HuH-7 (cell line): Measurements from ENCODE around the gene NBPF1.
"Not testable (repeated sequence)": the region's sequence is repeated elsewhere in the genome, so short reads cannot be mapped to it uniquely, and the experiment has no call there.

Experiments used
- DNase-seq: peaks from one replicate; pipeline ENCODE4 v3.0.0; 2011; ENCODE audit warnings: low spot score

NBPF1 gene

GRCh38 chr1:16621681-16622315 lies 8.4 kb upstream of the NBPF1 start:
- DNase-seq, result not testable (repeated sequence)

DNA sequence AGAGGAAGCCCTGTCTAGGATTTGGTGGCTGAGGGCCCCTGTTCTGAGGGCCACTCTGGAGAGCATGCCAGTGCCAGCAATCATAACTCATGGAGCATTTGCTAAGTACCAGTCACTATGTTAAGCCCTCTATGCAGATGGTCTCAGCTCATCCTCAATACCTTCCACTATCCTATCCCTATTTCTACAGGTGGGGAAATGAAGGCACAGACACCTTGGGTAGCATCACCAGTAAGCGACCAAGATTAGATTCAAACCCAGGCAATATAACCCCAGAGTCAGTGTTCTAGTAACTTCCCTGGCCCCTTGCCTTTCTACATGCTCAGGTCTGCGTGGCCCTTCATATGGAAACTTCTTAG lies 7.9 kb upstream of the NBPF1 start:
- no peak for DNase-seq

DNA sequence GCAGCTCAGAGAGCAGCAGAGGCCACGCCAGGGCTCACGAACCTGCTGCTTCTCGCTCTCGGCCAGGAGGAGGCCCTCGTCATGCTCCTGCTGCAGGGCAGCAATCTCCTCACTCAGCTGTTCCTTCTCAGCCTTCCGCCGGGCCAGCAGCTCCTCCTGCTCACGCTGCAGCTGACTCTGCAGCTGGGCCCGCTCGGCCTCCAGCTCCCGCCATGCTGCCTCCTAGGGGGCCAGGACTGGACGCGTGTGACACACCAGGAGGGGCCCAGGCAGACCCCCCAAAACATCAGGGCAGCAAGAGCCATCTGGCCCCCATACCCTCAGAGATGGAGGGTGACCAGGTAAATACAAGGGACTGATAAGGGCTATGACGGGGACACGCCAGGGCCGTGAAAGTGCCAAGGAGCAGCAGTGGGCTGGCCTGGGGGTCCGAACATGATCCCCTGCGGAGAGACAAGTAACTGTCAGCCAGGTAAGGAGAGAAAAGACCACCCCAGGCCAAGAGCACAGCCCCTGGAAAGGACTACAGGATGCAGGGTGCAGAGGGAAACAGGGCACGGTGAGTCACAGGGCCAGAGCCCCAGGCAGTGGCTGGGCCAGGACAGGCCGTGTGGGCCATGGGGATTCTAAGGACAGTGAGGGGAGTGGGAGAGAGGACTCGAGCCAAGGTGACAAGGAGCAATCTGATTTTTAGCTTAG lies 6.6 kb upstream of the NBPF1 start:
- DNase-seq, result not testable (repeated sequence)

DNA sequence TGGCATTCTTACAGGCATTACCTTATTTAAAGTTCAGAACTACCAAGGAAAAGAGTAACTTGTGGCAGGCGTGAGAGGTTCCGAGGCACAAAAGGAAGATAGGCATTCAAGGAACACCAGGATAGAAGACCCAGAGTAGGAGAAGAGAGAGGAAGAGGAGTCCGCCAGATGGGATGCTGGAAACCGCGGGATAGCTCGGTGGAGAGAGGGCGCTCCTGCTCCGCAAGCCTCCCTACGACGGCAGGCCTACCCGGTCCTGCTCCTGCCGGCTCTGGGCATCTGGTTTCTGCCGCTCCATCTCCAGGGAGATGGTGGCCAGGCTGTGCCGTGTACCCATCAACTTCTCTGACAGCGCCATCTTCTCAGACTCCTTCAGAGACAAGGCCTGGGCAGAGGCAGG lies 5.4 kb upstream of the NBPF1 start:
- DNase-seq, result no peak

DNA sequence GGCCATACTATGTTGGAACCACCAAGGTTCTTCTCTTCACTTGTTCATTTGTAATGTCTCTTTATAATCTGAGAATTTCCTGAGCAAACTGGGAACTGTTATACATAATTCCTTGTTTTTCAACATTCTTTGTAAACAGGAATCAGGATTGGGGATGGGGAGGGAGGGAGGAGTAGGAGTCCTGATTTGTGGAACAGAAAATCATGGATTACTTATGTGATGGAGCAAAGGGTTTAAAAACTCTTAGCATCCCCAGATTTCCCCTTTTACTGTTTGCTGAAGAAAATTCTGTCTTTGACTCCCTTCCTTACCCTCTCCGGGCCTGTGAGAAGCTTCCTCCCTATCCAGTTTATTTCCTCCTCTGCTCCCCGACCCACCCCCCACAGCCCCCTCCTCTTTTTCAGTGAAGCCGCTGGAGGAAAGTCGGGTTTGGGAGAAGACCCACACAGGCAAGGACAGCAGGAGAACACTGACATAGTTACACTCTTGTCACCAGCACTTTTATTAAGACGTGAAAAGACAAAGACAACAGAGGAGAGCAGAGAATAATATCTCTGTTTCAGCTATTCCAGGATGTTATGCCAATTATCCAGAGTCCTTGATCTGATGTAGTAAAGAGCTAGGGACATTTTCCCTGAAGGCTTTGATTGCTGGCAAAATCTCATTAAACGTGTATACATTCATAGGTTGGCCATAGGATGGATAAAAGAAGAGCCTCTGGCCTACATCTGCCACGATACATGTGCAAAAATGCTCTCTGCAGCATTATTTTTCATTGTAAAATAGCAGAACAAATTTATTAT lies 4.6 kb upstream of the NBPF1 start:
- no peak for DNase-seq

DNA sequence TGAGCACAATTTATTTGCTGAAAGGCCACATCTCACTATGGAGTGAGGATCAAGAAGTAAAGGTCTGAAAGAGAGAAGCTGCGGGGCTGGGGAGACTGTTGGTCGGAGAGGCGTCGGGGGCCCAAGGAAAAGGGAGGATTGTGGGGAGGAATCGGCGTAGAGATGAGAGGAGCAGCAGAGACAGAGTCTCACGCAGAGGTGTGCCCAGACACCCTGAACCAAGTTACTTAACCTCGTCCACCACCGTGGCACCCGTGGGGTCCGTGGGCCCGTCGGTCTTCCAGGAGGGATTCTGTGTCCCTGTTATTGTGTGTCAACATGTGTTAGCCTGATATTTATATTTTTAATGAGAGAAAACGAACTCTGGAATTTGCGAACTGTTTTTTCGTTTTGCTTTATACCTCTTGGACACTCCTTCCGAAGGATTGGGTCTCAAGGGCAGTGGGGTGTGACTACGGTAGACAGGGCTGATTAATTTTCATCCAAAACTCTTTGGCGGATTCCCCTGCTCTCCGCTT lies 3.8 kb upstream of the NBPF1 start:
- no peak for DNase-seq

GRCh38 chr1:16615253-16616252 lies 2.2 kb upstream of the NBPF1 start:
- DNase-seq, result no peak

DNA sequence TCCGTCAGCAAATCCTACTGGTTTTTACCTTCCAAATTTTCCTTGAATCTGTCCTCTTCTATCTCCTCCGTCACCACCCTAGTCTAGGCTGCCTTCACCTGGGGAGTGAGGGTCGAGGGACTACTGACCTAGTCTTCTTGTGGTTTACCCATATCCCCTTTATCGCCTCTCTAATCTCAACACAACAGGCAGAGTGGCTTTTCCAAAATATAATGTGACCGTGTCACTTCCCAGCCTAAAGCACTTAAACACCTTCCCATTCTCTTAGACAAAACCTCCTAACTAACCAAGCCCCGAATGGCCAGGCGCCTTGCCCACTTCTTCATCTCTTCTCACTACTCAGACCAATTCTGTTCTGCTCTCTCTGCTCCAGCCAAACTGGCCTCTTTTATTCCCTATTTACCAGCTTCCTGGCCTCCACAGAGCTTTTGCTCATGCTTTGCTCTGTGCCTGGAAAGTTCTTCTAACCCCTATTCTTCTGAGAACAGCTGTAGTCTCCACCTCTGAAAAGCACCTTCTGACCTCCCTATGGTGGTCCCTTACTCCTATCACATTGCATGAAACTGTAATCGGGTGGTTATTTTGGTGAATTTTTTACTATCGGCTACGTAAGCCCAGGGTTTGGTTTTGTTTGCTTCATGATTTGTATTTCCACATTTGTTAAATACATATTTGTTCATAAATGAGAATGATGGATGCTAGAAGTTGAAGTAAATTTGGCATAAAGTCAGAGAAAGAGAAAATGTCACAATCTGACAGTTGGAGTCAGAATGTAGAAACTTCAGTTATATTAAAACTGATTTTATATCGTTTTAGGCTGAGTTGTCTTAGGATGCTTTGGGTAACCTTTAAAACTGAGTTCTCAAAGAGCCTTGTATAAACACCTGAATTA lies 1.2 kb upstream of the NBPF1 start:
- no peak for DNase-seq

GRCh38 chr1:16612332-16613172 lies 812 bp downstream of the NBPF1 start:
- DNase-seq, result no peak

- not testable (repeated sequence) for DNase-seq
Measured at GRCh38 chr1:16611981-16612331, 1.4 kb downstream of the NBPF1 start.

DNA sequence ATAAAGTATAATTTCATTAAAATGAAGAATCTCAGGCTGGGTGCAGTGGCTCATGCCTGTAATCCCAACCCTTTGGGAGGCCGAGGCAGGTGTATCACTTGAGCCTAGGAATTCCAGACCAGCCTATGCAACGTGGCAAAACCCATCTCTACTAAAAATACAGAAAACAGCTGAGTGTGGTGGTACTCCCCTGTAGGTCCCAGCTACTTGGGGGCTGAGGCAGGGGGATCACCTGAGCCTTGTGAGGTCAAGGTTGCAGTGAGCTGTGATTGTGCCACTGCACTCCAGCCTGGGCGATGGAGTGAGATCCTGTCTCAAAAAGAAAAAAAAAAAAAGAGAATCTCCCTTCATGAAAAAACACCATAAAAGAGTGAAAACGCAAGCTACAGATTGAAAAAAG lies 2.2 kb downstream of the NBPF1 start:
- not testable (repeated sequence) for DNase-seq

GRCh38 chr1:16610553-16610952 lies 2.8 kb downstream of the NBPF1 start:
- DNase-seq, result not testable (repeated sequence)

- DNase-seq, result not testable (repeated sequence)
Measured at GRCh38 chr1:16609761-16610160, 3.6 kb downstream of the NBPF1 start.

DNA sequence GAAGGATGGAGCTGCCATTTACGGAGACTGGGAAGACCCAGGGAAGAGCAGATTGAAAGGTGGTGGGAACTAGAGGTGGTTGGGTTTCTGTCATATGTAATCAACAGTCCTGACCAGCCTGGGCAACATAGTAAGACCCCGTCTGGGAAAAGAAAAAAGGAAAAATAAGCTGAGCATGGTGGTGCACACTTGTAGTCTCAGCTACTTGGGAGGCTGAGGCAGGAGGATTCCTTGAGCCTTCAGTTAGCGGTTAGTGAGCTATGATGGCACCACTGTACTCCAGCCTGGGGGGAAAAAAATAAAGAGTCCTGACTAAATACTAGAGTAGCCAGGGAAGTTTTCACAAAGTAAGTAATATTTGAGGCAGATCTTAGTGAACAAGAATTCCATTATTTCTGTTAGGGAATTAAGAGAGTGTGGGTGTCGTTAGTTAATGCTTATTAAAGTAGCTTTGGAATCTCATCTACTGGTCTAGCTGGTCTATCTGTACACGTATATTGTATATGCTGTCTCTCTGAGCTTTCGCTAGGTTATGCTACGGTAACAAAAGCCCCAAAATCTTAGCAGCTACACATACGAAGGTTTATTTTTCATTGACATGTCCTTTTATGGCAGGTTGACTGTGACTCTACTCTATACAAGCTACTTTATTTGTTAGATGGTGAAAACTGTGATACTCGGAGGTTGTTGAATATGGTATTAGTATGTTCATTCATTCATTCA lies 4.4 kb downstream of the NBPF1 start:
- no peak for DNase-seq

GRCh38 chr1:16607853-16608815 lies 5.2 kb downstream of the NBPF1 start:
- DNase-seq, result not testable (repeated sequence)

- DNase-seq, result no peak
Measured at GRCh38 chr1:16607433-16607851, 5.9 kb downstream of the NBPF1 start.

DNA sequence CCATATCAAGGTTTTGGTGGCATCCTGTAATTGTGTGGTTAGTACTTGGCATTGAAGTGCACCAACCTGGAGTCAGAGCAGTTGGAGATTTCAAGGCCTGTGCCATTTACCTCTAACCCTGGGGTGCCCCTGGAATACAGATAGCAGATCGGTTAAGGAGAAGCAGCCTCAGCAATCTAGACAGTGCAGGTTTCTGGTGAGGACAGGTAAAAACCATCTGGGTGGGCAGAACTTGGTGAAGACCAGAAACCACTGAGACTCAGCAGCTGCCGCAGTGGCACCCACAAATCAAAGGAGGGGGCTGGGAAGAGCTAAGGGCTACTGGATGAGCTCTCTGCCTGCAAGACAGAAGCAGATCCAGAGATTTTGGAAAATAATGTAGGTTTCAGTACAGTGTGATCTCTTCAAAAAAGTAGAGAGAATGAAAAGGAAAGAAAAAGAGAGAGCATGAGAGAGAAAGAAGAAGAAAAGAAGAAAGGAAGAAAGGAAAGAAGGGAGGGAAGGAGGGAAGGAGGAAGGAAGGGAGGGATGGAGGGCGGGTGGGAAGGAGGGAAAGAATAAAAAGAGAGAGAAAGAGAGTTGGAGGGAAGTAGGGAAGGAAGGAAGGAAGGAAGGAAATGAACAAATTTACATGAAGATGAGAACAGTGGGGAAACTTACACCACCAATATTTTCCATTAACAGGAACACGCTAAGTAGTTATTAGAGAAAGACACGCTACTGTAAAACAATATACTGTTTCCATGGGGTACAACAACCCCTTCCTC lies 6.5 kb downstream of the NBPF1 start:
- not testable (repeated sequence) for DNase-seq
